ENCODE measurements around the gene ZSWIM9. TPM values are rescaled to one million over a fixed set of nuclear protein-coding genes. Genes with fewer than 3 reads are reported as not detected.

Gene ZSWIM9
- polyA plus RNA-seq (2.6 and 4.7 TPM in 2 replicates), polyA minus RNA-seq (6.5 and 9.0 TPM in 2 replicates)

DNA sequence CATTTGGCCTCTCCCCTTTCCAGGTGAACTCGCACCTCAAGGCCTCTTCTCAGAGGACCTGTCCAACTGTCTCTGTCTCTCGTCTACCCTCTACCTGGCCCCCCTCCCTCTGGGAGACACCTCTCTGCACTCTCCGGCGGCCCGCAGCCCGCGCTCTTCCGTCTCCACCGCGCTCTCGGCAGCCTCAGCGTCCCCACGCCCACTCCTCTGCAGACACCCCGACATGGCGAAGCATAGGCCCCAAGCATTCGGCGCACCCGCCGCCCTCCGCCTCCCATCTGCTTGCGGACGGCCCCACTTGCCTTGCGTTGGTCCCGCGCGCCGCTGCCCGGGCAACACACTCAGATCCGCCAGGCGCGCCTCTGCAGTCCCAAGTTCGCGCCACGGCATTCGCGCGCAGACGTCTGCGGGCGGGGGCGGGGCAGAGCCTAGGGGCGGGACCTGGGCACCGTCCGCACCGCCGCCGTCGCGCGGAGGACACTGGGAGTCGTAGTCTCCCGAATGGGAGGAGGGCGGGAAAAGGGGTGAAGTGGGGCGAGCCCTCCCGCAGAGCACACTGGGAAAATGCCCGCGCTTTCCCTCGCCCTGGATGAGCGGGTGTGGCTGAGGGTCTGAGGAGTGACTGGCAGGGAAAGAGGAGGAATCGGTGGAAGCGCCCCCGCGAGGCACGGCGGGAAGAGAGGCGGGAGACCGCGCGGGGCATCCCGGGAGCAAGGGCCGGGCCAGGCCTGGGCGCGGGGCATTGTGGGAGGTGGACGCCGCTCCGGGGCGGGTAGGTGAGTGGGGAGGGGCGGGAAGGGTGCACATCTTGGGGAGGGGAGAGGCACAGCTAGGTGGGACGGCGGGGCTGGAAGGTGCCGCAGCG lies at the start of gene ZSWIM9, which contains the start of gene LIG1:
TSS of gene ZSWIM9 (plus strand) at position 742 of the 865 bp plus-strand sequence. CDS start 1,123 bp downstream, outside the sequence.
TSS of gene LIG1 (minus strand) at position 406 of the 865 bp plus-strand sequence. CDS start 4,778 bp downstream, outside the sequence.
- Histone ChIP-seq H3K9me2 (ENCODE audit: insufficient read depth, low read length) (no peaks in the 10 kb centered on the region), H3K27me3 (ENCODE audit: insufficient read depth, low read depth, low read length) (no peaks in the 10 kb centered on the region), H3K36me3 (ENCODE audit: insufficient read depth, low read length) (no peaks in the 10 kb centered on the region), H3K4me2 (ENCODE audit: low read length) (peak within 1 kb of the TSS; percentile 94), H3K9ac (ENCODE audit: low read length) (peak within 1 kb of the TSS; percentile 79), H4K20me1 (ENCODE audit: insufficient read depth) (no peaks in the 10 kb centered on the region), H3F3A (ENCODE audit: insufficient read depth, low read length, poor library complexity, severe bottlenecking) (peaks cover 6% of the 10 kb centered on the region), H3K4me3 (ENCODE audit: low read length) (peak within 1 kb of the TSS; percentile 95), H3K9me3 (ENCODE audit: low read length) (no peaks in the 10 kb centered on the region), H2AFZ (ENCODE audit: low read depth, low read length) (peak within 1 kb of the TSS; percentile 78), H3K27ac (ENCODE audit: low read length) (peak within 1 kb of the TSS; percentile 77), H3K79me2 (replicated peaks; ENCODE audit: insufficient read depth, low read length) (peaks cover 15% of the 10 kb centered on the region)
- TF ChIP-seq, protein P1, sequence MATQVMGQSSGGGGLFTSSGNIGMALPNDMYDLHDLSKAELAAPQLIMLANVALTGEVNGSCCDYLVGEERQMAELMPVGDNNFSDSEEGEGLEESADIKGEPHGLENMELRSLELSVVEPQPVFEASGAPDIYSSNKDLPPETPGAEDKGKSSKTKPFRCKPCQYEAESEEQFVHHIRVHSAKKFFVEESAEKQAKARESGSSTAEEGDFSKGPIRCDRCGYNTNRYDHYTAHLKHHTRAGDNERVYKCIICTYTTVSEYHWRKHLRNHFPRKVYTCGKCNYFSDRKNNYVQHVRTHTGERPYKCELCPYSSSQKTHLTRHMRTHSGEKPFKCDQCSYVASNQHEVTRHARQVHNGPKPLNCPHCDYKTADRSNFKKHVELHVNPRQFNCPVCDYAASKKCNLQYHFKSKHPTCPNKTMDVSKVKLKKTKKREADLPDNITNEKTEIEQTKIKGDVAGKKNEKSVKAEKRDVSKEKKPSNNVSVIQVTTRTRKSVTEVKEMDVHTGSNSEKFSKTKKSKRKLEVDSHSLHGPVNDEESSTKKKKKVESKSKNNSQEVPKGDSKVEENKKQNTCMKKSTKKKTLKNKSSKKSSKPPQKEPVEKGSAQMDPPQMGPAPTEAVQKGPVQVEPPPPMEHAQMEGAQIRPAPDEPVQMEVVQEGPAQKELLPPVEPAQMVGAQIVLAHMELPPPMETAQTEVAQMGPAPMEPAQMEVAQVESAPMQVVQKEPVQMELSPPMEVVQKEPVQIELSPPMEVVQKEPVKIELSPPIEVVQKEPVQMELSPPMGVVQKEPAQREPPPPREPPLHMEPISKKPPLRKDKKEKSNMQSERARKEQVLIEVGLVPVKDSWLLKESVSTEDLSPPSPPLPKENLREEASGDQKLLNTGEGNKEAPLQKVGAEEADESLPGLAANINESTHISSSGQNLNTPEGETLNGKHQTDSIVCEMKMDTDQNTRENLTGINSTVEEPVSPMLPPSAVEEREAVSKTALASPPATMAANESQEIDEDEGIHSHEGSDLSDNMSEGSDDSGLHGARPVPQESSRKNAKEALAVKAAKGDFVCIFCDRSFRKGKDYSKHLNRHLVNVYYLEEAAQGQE (IDR thresholded peaks at IDR 0.05; ENCODE audit: borderline replicate concordance) = peak; percentile 42
- TF ChIP-seq POLR2AphosphoS5 (IDR thresholded peaks at IDR 0.05) (peak; percentile 57), EP300 (conservative IDR thresholded peaks at IDR 0.05; ENCODE audit: poor library complexity, severe bottlenecking) (peak; percentile 36), TAF1 (IDR thresholded peaks at IDR 0.05; ENCODE audit: low read depth) (no peak), EZH2 (IDR thresholded peaks at IDR 0.05; ENCODE audit: borderline replicate concordance, insufficient read depth, low read length, poor library complexity, severe bottlenecking) (no peak), SMC3 (conservative IDR thresholded peaks at IDR 0.05; ENCODE audit: poor library complexity) (peak; percentile 59), RAD21 (conservative IDR thresholded peaks at IDR 0.05) (peak; percentile 44), MXI1 (conservative IDR thresholded peaks at IDR 0.05; ENCODE audit: poor library complexity, severe bottlenecking) (peak; percentile 95)
- TF ChIP-seq, protein P2, sequence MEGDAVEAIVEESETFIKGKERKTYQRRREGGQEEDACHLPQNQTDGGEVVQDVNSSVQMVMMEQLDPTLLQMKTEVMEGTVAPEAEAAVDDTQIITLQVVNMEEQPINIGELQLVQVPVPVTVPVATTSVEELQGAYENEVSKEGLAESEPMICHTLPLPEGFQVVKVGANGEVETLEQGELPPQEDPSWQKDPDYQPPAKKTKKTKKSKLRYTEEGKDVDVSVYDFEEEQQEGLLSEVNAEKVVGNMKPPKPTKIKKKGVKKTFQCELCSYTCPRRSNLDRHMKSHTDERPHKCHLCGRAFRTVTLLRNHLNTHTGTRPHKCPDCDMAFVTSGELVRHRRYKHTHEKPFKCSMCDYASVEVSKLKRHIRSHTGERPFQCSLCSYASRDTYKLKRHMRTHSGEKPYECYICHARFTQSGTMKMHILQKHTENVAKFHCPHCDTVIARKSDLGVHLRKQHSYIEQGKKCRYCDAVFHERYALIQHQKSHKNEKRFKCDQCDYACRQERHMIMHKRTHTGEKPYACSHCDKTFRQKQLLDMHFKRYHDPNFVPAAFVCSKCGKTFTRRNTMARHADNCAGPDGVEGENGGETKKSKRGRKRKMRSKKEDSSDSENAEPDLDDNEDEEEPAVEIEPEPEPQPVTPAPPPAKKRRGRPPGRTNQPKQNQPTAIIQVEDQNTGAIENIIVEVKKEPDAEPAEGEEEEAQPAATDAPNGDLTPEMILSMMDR (IDR thresholded peaks at IDR 0.05; ENCODE audit: poor library complexity, severe bottlenecking) = peak; percentile 52

GRCh38 chr19:48121066-48121465 lies 49.4 kb upstream of the ZSWIM9 start:
- Histone ChIP-seq H3K27ac (ENCODE audit: low read length) (no peak overlapping the region), H3K9me2 (ENCODE audit: insufficient read depth, low read length) (no peaks in the 10 kb centered on the region), H4K20me1 (ENCODE audit: insufficient read depth) (no peaks in the 10 kb centered on the region), H3K79me2 (replicated peaks; ENCODE audit: insufficient read depth, low read length) (no peaks in the 10 kb centered on the region), H3K36me3 (ENCODE audit: insufficient read depth, low read length) (no peaks in the 10 kb centered on the region), H3K27me3 (ENCODE audit: insufficient read depth, low read depth, low read length) (no peaks in the 10 kb centered on the region), H3K4me2 (ENCODE audit: low read length) (no peak overlapping the region), H3K4me3 (ENCODE audit: low read length) (no peak overlapping the region), H3K9me3 (ENCODE audit: low read length) (no peaks in the 10 kb centered on the region), H3F3A (ENCODE audit: insufficient read depth, low read length, poor library complexity, severe bottlenecking) (no peaks in the 10 kb centered on the region), H2AFZ (ENCODE audit: low read depth, low read length) (no peak overlapping the region), H3K9ac (ENCODE audit: low read length) (no peak overlapping the region)
- TF ChIP-seq, protein P1 (IDR thresholded peaks at IDR 0.05; ENCODE audit: borderline replicate concordance) = no peak
- TF ChIP-seq, protein P2 (IDR thresholded peaks at IDR 0.05; ENCODE audit: poor library complexity, severe bottlenecking) = no peak
- TF ChIP-seq EZH2 (IDR thresholded peaks at IDR 0.05; ENCODE audit: borderline replicate concordance, insufficient read depth, low read length, poor library complexity, severe bottlenecking) (no peak), EP300 (conservative IDR thresholded peaks at IDR 0.05; ENCODE audit: poor library complexity, severe bottlenecking) (no peak), TAF1 (IDR thresholded peaks at IDR 0.05; ENCODE audit: low read depth) (no peak), SMC3 (conservative IDR thresholded peaks at IDR 0.05; ENCODE audit: poor library complexity) (no peak), MXI1 (conservative IDR thresholded peaks at IDR 0.05; ENCODE audit: poor library complexity, severe bottlenecking) (no peak), POLR2AphosphoS5 (IDR thresholded peaks at IDR 0.05) (no peak), RAD21 (conservative IDR thresholded peaks at IDR 0.05) (no peak)
